NCI-H226 (cell line): ENCODE measurements around the gene GLB1L3.
A peak's percentile ranks its signal among the peaks of the same experiment; 100 is the strongest.
"Not testable (repeated sequence)": the region's sequence is repeated elsewhere in the genome, so short reads cannot be mapped to it uniquely, and the experiment has no call there.

Experiments used
- DNase-seq: peaks from one replicate; pipeline ENCODE4 v3.0.0-alpha.2; 2015

GLB1L3 gene

DNA sequence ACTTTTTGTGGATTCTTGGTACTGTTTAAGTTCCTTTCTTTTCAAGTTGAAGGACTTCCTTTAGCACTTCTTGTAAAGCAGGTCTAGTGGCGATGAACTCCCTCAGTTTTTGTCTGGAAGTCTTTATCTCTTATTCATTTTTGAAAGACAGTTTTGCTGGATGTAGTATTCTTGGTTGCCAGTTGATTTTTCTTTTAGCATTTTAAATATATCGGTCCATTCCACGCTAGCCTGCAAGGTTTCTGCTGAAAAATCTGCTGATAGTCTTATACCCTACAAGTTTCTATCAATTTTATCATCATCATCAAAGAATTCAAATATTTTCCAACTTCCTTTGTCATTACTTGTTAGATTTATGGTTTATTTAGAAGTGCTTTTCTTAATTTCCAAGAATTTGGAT lies 40.9 kb downstream of the GLB1L3 start:
- no peak for DNase-seq

- DNase-seq: not testable (repeated sequence)
These were observed 45.2 kb downstream of the GLB1L3 start for GRCh38 chr11:134321373-134321772.

DNA sequence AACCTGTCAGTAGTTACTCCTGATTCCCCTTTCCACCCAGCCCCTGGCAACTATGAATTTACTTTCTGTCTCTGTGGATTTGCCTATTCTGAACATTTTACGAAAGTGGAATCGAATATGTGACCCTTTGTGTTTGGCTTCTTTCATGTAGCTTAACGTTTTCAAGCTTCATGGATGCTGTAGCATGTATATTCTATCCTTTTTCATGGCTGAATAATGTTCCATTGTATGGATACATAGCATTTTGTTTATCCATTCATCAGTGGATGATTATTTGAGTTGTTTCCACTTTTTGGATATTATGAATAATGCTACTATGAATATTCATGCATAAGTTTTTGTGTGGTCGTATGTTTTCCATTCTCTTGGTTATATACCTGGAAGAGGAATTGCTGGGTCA lies 46.4 kb downstream of the GLB1L3 start:
- no peak for DNase-seq

- no peak for DNase-seq
These were observed 52.3 kb downstream of the GLB1L3 start for GRCh38 chr11:134328433-134328832.

DNA sequence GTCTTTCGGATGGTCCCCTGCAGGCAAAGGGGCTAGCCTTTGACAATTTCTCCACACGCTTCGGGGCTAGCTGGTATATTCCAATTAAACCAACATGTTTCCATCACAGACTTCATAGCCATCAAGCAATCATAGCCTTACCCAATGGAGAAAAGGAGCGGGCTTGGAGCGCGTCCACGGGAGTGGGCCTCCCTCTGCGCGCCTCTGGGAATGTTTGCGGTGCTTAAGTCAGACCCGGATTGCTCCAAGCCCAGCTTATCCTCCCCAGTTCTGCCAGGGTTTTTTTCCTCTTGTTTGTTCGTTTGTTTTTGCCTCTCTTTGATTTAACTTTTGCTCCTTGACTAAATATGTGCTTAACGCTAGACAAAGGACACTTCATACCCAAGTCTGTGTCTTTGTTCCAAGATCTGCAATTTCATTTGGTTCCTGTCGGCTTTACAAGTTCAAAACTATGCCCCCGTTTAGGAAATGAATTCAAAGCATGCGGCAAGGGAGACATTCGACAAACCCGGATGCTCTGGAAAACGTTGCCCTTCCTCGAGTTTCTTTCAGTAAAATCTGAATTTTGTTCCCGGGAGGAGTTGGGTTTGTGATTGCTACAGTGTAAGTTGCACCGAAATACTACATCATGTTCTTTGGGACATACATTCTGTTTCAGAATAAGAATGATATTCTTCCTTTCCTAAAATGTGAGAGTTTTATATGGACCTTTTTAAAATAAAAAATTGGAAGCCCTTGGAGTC lies 54.6 kb downstream of the GLB1L3 start:
- DNase-seq: no peak

DNA sequence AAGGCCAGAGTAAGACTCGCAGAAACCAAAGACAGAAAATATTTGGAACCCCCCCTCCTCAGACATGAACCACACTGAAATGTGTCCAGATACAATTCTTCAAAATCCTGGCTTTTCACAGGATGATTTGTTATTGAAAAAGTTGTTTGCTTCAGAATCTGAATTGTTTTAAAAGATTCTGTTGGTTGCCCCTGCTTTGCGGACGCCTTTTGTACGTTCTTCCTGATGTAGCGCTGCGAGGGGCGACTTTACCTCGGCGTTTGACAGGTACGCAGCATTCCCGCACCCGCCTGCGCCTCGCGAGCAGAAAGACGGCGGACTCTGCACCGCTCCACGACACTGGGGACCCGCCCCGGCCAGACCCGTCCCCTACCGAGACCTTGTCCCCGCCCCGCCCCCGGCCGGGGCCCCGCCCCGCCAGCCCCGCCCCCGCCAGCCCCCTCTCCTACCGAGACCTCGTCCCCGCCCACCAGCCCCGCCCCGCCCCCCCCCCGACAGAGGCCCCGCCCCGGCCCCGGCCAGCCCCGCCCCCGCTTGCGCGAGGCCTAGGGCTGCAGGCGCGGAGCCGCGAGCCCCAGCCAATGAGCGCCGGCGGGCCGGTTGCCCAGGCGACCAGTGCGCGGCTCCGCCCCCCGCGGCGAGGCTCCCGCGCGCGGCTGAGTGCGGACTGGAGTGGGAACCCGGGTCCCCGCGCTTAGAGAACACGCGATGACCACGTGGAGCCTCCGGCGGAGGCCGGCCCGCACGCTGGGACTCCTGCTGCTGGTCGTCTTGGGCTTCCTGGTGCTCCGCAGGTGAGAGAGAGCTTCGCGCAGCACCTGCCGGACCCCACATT lies 55.4 kb downstream of the GLB1L3 start, which contains the start of gene GLB1L2:
Gene GLB1L2, plus strand, starts transcription at position 635 of the 835 bp plus-strand sequence. Its CDS starts 74 bp downstream, at position 709.
- DNase-seq: peak; percentile 39

DNA sequence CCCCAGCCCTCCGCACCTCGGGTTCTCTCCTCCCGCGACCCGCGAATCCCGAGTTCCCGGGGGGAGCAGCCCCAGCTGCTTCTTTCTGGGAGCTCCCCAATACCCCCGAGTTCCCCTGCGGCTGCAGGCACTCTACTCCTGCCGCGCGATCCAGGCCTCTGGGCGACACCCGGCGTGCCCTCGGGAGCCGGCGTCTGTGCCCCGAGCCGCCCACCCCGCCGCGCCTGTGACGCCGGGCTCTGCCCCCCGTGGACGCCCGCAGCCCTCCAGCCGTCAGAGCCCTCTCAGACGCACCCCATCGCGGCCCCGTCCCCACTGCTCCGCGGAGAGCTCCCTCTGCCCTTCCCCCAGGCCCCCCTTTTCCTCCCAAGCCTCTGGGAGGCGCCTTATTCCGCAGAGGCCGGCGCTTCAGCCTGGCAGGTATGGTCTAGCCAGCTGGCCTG lies 56.0 kb downstream of the GLB1L3 start:
- no peak for DNase-seq

DNA sequence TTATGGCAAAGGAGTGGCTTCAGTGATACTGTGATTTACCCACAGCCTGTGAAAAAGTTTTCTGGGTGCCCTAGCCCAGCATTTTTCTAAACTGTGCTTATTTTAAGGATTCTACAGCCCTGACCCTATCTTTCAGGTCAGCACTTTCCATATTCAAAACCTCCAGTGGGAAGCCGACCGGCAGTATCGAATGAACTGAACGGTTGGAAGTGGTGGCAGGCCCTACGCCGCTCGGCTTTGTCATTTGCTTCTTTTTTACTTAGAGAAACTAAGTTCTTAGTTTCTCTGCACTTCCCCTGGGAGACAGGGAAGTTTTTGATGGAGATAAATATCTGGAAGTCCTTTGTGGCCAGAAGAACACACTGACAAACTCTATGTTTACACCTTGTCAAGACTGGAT lies 56.6 kb downstream of the GLB1L3 start:
- DNase-seq: no peak

- no peak for DNase-seq
These were observed 57.1 kb downstream of the GLB1L3 start for GRCh38 chr11:134333312-134333711.

DNA sequence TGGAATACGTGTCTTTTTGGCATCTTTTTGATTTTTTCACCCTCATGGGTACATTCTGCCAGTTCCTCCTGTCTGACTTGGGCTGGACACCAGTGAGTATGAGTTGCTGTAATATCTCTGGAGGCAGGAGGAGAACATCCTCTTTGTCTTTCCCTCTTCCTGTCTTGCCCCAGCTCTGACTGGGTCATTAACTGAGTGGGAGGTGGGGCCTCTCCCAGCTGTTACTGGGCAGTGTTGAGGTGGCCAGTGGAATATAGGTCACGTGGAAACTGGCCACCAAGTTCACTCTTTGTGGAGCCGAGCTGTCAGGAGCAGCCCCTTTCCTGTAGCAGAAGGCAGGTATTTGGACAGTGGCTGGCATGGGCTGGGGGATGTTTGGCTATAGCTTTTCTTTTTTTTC lies 57.8 kb downstream of the GLB1L3 start:
- no peak for DNase-seq

DNA sequence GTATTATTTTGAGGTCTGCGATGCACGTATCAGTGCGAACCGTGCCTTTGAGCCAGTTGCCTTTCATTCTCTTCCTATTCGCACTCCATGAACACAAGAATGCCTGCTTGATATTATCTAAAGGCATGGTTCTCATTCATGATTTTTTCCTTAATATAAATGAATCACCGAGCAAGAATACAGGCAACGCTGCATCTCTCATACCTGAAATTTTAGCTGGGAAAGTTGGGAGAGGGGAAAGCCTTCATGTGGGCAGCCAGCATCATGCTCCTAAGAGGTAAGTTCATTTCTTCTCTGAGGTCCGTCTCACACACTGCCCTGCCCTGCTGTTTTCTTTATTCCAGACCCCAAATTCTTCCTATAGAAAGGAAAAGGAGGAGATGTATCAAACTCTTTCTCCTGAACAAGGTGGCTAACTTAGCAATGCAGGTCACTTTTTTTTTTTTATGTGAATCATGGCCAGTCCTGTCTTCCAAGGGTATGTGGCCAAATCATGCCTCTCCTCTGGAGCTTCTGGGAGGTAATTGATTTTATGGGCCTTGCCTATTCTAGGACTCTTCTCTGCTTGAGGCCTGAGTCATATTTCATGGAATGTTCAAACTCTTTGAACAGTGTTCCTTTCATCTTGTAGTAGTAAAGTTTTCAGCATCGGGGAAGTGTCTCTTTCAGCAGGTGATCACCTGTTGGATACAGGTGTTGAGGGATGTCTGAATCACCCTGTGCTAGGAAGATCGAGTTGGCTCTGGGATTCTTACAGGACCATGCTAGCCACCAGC lies 58.8 kb downstream of the GLB1L3 start:
- no peak for DNase-seq

- DNase-seq: no peak
These were observed 60.9 kb downstream of the GLB1L3 start for GRCh38 chr11:134337051-134337450.

DNA sequence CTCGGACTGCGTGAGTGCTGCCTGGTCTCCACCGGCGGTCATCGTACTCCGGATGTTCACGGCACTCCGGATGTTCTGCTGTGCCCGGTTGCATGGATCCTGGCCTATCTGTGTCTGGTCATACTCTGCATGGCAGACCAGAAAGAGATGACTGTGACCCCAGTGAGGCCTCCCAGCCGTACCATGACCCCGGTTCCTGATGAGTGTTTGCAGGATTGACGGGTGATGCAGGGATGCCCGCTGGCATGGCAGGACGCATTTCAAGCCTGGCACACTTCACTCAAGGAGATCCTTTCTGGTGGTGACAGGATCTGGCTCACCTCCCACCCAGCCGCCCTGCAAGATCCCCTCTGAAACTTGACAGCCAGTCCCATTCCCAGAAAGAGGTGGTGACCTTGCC lies 61.9 kb downstream of the GLB1L3 start:
- no peak for DNase-seq

GRCh38 chr11:134338654-134339053 lies 62.5 kb downstream of the GLB1L3 start:
- DNase-seq: no peak

DNA sequence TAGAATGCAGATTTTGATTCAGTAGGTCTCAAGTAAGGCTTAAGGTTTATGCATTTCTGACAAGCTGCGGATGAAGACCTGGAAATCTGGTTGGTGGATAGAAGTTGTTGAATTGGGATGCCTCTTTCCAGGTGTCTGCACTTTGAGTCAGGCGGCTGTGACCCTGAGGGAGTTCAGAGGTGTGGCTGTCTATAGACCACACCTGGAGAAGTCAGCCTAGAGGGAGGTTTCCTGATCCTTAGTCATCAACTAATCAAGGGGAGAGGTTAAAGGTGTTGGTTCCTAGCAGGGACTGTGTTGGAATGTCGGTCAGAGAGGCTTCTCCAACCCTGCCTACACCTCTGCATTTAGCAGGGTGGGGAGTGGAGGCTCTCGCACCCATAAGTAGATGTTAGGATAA lies 63.6 kb downstream of the GLB1L3 start:
- no peak for DNase-seq

DNA sequence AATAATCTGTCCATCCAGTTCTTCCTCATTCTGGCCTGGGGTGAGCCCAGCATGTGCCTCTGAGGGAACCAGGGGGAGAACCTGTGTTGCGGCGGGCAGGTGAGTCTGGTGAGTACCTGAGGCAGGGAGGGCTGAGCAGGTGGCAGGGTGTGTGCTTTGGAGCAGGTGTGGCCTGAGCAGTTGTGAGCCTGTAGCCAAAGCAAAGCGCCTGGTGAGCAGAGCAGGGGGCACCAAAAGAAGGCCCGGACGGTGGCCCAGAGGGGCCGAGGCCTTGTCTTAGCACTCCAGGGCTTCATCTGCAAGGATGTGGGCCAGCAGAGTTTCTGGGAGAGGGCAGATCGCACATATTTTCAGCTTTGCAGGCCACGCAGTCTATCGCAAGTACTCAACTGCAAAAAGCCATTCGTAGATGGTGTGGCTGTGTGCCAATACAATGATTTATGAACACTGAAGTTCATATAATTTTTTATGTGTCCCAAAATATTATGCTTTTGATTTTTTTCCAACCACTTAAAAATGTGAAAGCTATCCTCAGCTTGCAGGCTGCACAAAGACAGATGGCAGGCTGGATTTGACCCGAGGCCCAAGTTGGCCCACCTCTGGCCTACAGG lies 64.3 kb downstream of the GLB1L3 start:
- DNase-seq: no peak

GRCh38 chr11:134341805-134342571 lies 65.8 kb downstream of the GLB1L3 start:
- DNase-seq: no peak

DNA sequence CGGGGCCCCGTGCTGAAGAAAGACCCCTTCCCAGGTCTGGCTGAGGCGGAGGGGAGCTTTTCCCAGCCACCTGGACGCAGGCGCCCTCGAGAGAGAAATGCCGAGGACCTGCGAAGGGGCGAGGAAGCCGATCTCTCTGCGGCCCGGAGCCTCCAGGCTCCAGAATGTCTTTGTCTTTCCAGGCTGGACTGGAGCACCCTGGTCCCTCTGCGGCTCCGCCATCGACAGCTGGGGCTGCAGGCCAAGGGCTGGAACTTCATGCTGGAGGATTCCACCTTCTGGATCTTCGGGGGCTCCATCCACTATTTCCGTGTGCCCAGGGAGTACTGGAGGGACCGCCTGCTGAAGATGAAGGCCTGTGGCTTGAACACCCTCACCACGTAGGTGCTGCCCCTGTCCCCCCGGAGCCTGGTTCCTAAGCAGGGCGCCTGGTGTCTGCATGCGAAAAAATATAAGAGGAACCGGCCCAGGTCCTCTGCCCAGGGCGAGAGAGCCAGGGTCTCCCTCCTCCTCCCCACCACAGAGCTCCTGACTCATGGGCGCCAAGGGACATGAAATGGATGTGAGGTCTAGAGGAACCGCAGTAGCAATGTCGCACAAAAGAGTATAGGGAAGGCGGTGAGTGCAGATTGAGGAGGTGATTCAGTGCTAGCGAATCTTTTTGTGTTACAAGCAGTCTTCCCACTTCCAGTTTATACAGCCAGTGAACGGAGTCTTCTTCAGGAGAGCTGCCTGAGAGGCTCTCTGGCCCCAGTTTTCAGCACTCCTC lies 66.6 kb downstream of the GLB1L3 start:
- no peak for DNase-seq

DNA sequence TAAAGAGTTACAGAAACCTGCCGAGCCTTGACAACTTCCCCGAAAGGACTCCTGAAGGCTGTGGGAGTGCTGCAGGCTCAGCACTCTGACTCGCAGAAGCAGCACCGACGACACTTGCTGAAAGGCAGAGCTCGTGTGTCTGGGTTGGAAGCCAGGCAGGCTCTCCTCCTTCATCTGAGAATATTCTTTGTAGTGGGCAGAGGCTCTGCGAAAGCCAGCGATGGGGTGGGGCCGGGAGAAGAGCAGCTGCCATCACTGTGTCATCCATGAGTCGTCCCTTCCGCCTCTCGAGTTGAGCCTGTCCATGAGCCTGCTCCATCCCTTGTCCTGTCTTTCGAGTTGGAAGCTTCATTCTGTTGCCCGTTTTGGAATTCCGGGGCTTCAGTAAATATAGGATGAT lies 67.5 kb downstream of the GLB1L3 start:
- DNase-seq: no peak

GRCh38 chr11:134344497-134345236 lies 68.5 kb downstream of the GLB1L3 start:
- not testable (repeated sequence) for DNase-seq

GRCh38 chr11:134345237-134345550 lies 69.0 kb downstream of the GLB1L3 start:
- no peak for DNase-seq
